ENCODE data around the gene PRDM15.
A peak's percentile ranks its signal among the peaks of the same experiment; 100 is the strongest.

Gene PRDM15

DNA sequence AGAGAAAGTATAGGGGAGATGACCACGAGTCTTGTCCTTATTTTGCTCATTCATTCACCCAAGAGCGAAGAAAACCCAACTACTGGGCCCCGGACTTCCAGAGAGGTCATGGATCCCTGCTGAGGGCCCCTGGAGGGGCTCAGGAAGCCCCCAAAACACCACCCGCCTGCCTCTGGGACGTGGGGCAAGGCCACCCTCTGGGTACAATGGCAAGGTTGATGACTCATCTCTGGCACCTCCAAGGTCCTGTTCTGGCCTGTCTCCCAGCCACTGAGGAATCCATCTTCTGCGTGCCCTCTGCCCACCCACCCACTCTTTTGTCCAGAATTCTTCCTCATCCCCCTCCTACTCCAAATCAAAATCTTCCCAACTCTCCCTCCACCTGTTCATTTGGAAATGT is 21.3 kb upstream of the PRDM15 start:
- no peak overlapping the region for H3K4me3 ChIP-seq (ENCODE audit: low read depth, low read length)
- TF ChIP-seq CTCF (IDR thresholded peaks at IDR 0.05; ENCODE audit: borderline replicate concordance, insufficient read depth, low read depth, low read length) = no peak

DNA sequence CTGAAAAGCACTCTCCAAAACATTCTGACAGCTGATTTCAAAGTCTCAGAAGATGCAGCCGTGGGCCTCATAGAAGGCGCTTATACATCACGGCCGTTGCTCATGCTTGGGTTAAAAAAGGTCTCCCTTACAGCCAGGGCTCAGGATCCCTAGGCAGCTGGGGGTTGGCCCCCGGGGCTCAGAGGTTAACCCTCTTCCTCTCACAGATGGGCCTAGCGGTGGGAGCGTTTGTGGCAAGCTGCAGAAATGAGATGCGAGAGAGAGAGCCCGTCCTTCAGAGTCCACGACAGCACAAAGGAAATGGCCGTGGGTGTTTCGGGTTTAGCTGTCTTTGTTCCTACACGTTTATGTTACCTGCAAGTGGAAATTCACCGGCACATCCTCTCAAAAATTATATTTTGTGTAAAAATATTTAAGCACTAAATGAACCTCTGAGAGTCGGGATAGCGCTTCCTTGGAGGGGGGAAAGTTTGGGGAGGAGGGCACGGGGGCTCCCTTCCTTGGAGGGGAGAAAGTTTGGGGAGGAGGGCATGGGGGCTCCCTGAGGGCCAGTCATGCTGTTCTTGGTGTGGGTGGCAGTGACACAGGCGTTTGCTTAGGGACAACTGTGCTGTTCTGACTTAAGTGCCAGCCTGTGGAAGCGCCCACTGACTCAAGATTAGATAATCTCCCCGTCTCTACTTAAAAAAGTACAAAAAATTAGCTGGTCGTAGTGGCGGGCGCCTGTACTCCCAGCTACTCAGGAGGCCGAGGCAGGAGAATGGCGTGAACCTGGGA is 20.5 kb upstream of the PRDM15 start:
- no peak overlapping the region for H3K4me3 ChIP-seq (ENCODE audit: low read depth, low read length)
- 0 out of 2 replicates have a peak, but pooled peaks have one; percentile 2 for TF ChIP-seq CTCF (IDR thresholded peaks at IDR 0.05; ENCODE audit: borderline replicate concordance, insufficient read depth, low read depth, low read length)

DNA sequence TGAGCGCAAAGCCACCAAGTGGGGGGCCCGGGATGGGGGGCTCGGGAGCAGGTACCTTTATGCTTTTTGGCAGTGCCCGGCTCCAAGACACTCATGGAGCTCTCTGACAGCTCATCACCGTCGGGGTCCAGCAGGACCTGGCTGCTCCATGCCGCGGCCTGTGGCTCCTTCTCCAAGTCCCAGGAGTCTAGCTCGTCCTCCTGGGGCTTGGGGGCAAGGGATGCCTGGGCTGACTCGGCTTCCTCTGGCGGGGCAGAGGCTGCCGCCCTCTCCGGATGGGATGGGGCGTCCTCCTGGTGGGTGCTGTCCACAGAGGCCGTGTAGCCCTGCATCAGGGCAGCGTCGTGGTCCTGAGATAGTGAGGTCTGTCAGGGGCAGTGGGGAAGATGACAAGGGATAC is 19.9 kb upstream of the PRDM15 start:
- TF ChIP-seq CTCF (IDR thresholded peaks at IDR 0.05; ENCODE audit: borderline replicate concordance, insufficient read depth, low read depth, low read length) = no peak
- no peak overlapping the region for H3K4me3 ChIP-seq (ENCODE audit: low read depth, low read length)

GRCh38 chr21:41897700-41898099 is 18.6 kb upstream of the PRDM15 start:
- H3K4me3 ChIP-seq (ENCODE audit: low read depth, low read length) = no peak overlapping the region
- TF ChIP-seq CTCF (IDR thresholded peaks at IDR 0.05; ENCODE audit: borderline replicate concordance, insufficient read depth, low read depth, low read length) = no peak

- no peak overlapping the region for H3K4me3 ChIP-seq (ENCODE audit: low read depth, low read length)
Observed at GRCh38 chr21:41897047-41897669, 18.0 kb upstream of the PRDM15 start.

DNA sequence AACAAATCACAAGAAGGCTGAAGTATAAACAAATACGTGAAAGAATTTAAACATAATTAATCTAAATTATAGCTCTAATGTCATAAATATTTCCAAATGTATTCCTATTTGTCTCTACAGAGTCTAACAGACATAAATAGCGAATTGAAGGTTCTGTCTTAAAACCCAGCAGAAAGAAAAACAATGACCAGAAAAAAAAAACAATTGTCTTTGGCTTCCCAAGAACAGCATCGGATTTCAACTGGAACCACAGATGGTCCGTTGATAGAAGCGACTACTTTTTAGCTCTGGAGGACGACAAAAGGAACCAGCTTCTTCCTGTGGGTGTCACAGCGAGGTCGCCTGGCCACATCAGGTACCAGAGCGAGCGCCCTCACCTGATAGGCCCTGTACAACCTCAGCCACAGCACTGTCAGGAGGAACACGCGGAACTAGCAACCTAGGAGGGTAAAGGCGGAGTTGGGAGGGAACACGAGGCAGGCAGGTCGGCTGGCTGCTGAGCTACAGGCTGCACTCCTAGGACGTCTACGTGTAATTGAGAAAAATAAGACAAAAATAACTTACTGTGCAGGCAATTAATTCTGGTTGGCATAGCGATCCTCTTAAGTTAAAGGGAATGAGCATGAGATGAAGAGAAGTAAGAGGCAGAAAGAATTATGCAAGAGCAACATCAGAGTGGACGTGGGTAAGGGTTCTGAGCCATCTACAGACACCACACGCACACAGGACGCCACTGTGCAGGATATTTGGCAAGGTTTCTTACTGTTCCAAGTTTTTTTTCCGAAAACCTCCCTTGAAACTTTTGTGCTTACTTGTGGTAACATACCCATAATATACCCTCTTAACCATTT is 16.7 kb upstream of the PRDM15 start:
- TF ChIP-seq CTCF (IDR thresholded peaks at IDR 0.05; ENCODE audit: borderline replicate concordance, insufficient read depth, low read depth, low read length) = peak; percentile 9; the same call in 1 of the 2 replicates
- no peak overlapping the region for H3K4me3 ChIP-seq (ENCODE audit: low read depth, low read length)

More at GRCh38 chr21:41897047-41897669, 18.0 kb upstream of the PRDM15 start:
- no peak for TF ChIP-seq CTCF (IDR thresholded peaks at IDR 0.05; ENCODE audit: borderline replicate concordance, insufficient read depth, low read depth, low read length)
